OCI-LY3 (cell line): ENCODE measurements around the gene TM9SF3.

Experiments used
- EZH2phosphoT487 ChIP-seq: fragments of 200-600 bp; shearing (Covaris generic); IDR thresholded peaks from 2 replicates; pipeline ENCODE4 v1.6.1; 2018; ENCODE audit warnings: antibody characterized with exemption, mixed run types, low read depth
- TF ChIP-seq, protein P1 (sequence below): fragments of 200-600, 300-600 bp; sonication (generic); IDR thresholded peaks from 2 replicates; pipeline ENCODE4 v1.5.1; 2014; ENCODE audit warnings: antibody characterized with exemption, low read length, low read depth

DNA sequence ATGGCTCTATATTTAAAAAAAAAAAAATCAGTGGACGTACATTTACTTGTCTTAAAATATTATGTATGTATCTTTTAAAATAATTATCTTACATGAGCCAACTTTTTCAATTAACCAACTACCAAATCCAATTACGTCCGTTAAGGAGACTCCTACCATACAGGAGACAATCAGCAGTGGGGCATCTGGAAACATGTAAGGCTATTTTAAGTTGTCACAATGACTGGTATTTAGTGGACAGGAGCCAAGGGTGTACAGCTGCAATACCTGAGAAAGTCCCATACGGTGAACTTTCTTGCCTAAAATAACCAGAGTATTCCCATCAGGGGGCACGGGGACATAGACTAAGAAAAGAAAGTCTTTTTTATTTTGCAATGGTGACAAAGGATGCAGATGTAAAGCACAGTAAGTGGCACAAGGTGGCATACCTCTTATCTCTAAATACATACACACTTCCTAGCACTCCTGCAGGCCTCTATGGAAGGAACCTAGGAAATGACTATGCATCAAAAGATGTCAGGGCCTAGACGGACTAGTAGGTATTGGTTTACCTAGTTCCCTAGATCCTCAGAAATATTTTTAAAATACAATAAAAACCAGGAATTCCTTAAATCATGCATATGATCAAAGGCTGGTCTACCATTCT lies 57.1 kb downstream of the TM9SF3 start:
- TF ChIP-seq, protein P1, sequence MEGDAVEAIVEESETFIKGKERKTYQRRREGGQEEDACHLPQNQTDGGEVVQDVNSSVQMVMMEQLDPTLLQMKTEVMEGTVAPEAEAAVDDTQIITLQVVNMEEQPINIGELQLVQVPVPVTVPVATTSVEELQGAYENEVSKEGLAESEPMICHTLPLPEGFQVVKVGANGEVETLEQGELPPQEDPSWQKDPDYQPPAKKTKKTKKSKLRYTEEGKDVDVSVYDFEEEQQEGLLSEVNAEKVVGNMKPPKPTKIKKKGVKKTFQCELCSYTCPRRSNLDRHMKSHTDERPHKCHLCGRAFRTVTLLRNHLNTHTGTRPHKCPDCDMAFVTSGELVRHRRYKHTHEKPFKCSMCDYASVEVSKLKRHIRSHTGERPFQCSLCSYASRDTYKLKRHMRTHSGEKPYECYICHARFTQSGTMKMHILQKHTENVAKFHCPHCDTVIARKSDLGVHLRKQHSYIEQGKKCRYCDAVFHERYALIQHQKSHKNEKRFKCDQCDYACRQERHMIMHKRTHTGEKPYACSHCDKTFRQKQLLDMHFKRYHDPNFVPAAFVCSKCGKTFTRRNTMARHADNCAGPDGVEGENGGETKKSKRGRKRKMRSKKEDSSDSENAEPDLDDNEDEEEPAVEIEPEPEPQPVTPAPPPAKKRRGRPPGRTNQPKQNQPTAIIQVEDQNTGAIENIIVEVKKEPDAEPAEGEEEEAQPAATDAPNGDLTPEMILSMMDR: no peak
- TF ChIP-seq EZH2phosphoT487: no peak
